HG02981 (cell line): Measurements from ENCODE around the gene DCAF8L1.
"Not testable (repeated sequence)": the region's sequence is repeated elsewhere in the genome, so short reads cannot be mapped to it uniquely, and the experiment has no call there.

Experiments used
- ATAC-seq: cut with Tn5 transposase; IDR thresholded peaks from one replicate; pipeline ENCODE4 v1.9.1; 2021; ENCODE audit warnings: mild to moderate bottlenecking, moderate library complexity; ENCODE audit not compliant: unreplicated experiment

Gene DCAF8L1

GRCh38 chrX:27981349-27981748 is at the start of gene DCAF8L1:
Gene DCAF8L1 (minus strand): TSS chrX:27981449. CDS start chrX:27981334, 115 bp downstream.
- ATAC-seq = no peak

GRCh38 chrX:28022371-28022770 is 41.1 kb upstream of the DCAF8L1 start:
- ATAC-seq = no peak

- no peak for ATAC-seq
Observed at GRCh38 chrX:28016823-28017222, 35.6 kb upstream of the DCAF8L1 start.

- ATAC-seq = no peak
Observed at GRCh38 chrX:28015993-28016392, 34.7 kb upstream of the DCAF8L1 start.

GRCh38 chrX:28010875-28011274 is 29.6 kb upstream of the DCAF8L1 start:
- no peak for ATAC-seq

GRCh38 chrX:27998666-27999065 is 17.4 kb upstream of the DCAF8L1 start:
- no peak for ATAC-seq

GRCh38 chrX:27997622-27998021 is 16.4 kb upstream of the DCAF8L1 start:
- no peak for ATAC-seq

- ATAC-seq = no peak
Observed at GRCh38 chrX:27996132-27996531, 14.9 kb upstream of the DCAF8L1 start.

GRCh38 chrX:27995611-27996010 is 14.4 kb upstream of the DCAF8L1 start:
- ATAC-seq = no peak

- ATAC-seq = no peak
Observed at GRCh38 chrX:27987862-27988646, 6.8 kb upstream of the DCAF8L1 start.

GRCh38 chrX:27976934-27977333 is 4.3 kb downstream of the DCAF8L1 start:
- ATAC-seq = not testable (repeated sequence)

- no peak for ATAC-seq
Observed at GRCh38 chrX:27976284-27976683, 5.0 kb downstream of the DCAF8L1 start.

- ATAC-seq = no peak
Observed at GRCh38 chrX:27968878-27969277, 12.4 kb downstream of the DCAF8L1 start.

- no peak for ATAC-seq
Observed at GRCh38 chrX:27968352-27968751, 12.9 kb downstream of the DCAF8L1 start.

GRCh38 chrX:27966955-27967354 is 14.3 kb downstream of the DCAF8L1 start:
- ATAC-seq = no peak

- no peak for ATAC-seq
Observed at GRCh38 chrX:27966492-27966891, 14.8 kb downstream of the DCAF8L1 start.

- ATAC-seq = not testable (repeated sequence)
Observed at GRCh38 chrX:27965348-27965747, 15.9 kb downstream of the DCAF8L1 start.

- no peak for ATAC-seq
Observed at GRCh38 chrX:27964432-27964831, 16.8 kb downstream of the DCAF8L1 start.

GRCh38 chrX:27960410-27960809 is 20.8 kb downstream of the DCAF8L1 start:
- not testable (repeated sequence) for ATAC-seq

- ATAC-seq = no peak
Observed at GRCh38 chrX:27953171-27953570, 28.1 kb downstream of the DCAF8L1 start.

GRCh38 chrX:27933361-27933760 is 47.9 kb downstream of the DCAF8L1 start:
- no peak for ATAC-seq
